Testis (tissue), 2 donors: ENCODE data around the gene UHMK1.

Experiments
- CTCF ChIP-seq, 3 experiments: fragments of 450-650 bp in 2 of 3; fragments of 200-600 bp in 1 of 3; sonication (generic) in 1 of 3; IDR thresholded peaks; one replicate each; pipeline ENCODE4 v1.5.1; 2016 to 2019; ENCODE audit warnings: antibody characterized with exemption in 3 of 3, mild to moderate bottlenecking in 2 of 3, moderate library complexity in 1 of 3
- POLR2A ChIP-seq: fragments of 450-650 bp; IDR thresholded peaks from one replicate; pipeline ENCODE4 v1.6.1; 2017; ENCODE audit warnings: antibody characterized with exemption, mild to moderate bottlenecking, moderate library complexity

GRCh38 chr1:162530988-162531319 lies 33.3 kb downstream of the UHMK1 start:
- TF ChIP-seq CTCF (IDR thresholded peaks at IDR 0.05): no peak
- TF ChIP-seq POLR2A: no peak
